Measurements from ENCODE around the gene ST8SIA1.

The ST8SIA1 gene

GRCh38 chr12:22217556-22217955 lies 117.0 kb downstream of the ST8SIA1 start:
- Mint-ChIP-seq H3K27me3 (ENCODE audit: low read depth, poor library complexity) (peaks cover 2% of the 10 kb centered on the region), H3K4me3 (no peak overlapping the region), H3K9me3 (peaks cover 9% of the 10 kb centered on the region), H3K27ac (no peak overlapping the region), H3K4me1 (peaks cover under 1% of the 10 kb centered on the region), H3K36me3 (ENCODE audit: low read depth) (peaks cover 15% of the 10 kb centered on the region)
- TF ChIP-seq CTCF (IDR thresholded peaks at IDR 0.05): no peak
- DNase-seq: no peak

- Mint-ChIP-seq H3K27ac (no peak overlapping the region), H3K27me3 (ENCODE audit: low read depth, poor library complexity) (peaks cover 2% of the 10 kb centered on the region), H3K9me3 (peaks cover 15% of the 10 kb centered on the region), H3K4me3 (no peak overlapping the region), H3K36me3 (ENCODE audit: low read depth) (peaks cover 21% of the 10 kb centered on the region), H3K4me1 (peaks cover 5% of the 10 kb centered on the region)
- no peak for TF ChIP-seq CTCF (IDR thresholded peaks at IDR 0.05)
- DNase-seq: no peak
Measured at GRCh38 chr12:22215467-22216253, 118.8 kb downstream of the ST8SIA1 start.

GRCh38 chr12:22211128-22211527 lies 123.4 kb downstream of the ST8SIA1 start:
- H3K9me3 Mint-ChIP-seq: peaks cover 15% of the 10 kb centered on the region
- peaks cover 2% of the 10 kb centered on the region for H3K27me3 Mint-ChIP-seq (ENCODE audit: low read depth, poor library complexity)
- H3K27ac Mint-ChIP-seq: no peak overlapping the region
- TF ChIP-seq CTCF (IDR thresholded peaks at IDR 0.05): no peak
- H3K4me1 Mint-ChIP-seq: peaks cover 5% of the 10 kb centered on the region
- H3K36me3 Mint-ChIP-seq (ENCODE audit: low read depth): peaks cover 21% of the 10 kb centered on the region
- H3K4me3 Mint-ChIP-seq: no peak overlapping the region
- no peak for DNase-seq

GRCh38 chr12:22209422-22209821 lies 125.1 kb downstream of the ST8SIA1 start:
- Mint-ChIP-seq H3K9me3 (peaks cover 20% of the 10 kb centered on the region), H3K36me3 (ENCODE audit: low read depth) (peaks cover 23% of the 10 kb centered on the region), H3K4me1 (peaks cover 12% of the 10 kb centered on the region), H3K4me3 (no peak overlapping the region), H3K27ac (no peak overlapping the region), H3K27me3 (ENCODE audit: low read depth, poor library complexity) (peaks cover 2% of the 10 kb centered on the region)
- no peak for DNase-seq
- no peak for TF ChIP-seq CTCF (IDR thresholded peaks at IDR 0.05)

GRCh38 chr12:22206111-22206728 lies 128.3 kb downstream of the ST8SIA1 start:
- H3K27me3 Mint-ChIP-seq (ENCODE audit: low read depth, poor library complexity): peaks cover 3% of the 10 kb centered on the region
- H3K36me3 Mint-ChIP-seq (ENCODE audit: low read depth): peaks cover 29% of the 10 kb centered on the region
- no peak overlapping the region for H3K4me3 Mint-ChIP-seq
- peaks cover 12% of the 10 kb centered on the region for H3K4me1 Mint-ChIP-seq
- H3K9me3 Mint-ChIP-seq: peaks cover 27% of the 10 kb centered on the region
- H3K27ac Mint-ChIP-seq: no peak overlapping the region
- TF ChIP-seq CTCF (IDR thresholded peaks at IDR 0.05): no peak
- no peak for DNase-seq

Measured in nephron progenitor cell (in vitro differentiated cells).